WTC11 (cell line): Measurements from ENCODE around the gene TRIM65. TPM values are rescaled to one million over a fixed set of nuclear protein-coding genes. Genes with fewer than 3 reads are reported as not detected.

ENCODE experiments used
- ATAC-seq: fragments of 200-7000 bp; cut with Tn5 transposase; 2 replicates; pipeline ENCODE4 v1.10.0; 2021; ENCODE audit warnings: mild to moderate bottlenecking, moderate library complexity
- CTCF ChIA-PET: fragments of 300-600 bp; sonication (Branson Sonifier 250); formaldehyde crosslinking; loops from one replicate; lab custom pipeline; 2021; ENCODE audit warnings: antibody characterized with exemption; lab: Charles Lee
- POLR2A ChIA-PET: fragments of 350-600 bp; sonication (Branson Sonifier 250); formaldehyde crosslinking; loops from one replicate; lab custom pipeline; 2021; ENCODE audit warnings: antibody characterized with exemption; lab: Charles Lee
- DNase-seq: peaks from one replicate; pipeline ENCODE4 v3.0.0; 2021; ENCODE audit warnings: low spot score
- H3K27ac Mint-ChIP-seq: 2 replicates; pipeline ENCODE4 v1.8.0; 2021; ENCODE audit warnings: mixed read lengths
- H3K27me3 Mint-ChIP-seq: 2 replicates; pipeline ENCODE4 v1.8.0; 2021; ENCODE audit warnings: low read depth, mild to moderate bottlenecking, moderate library complexity, mixed read lengths
- H3K36me3 Mint-ChIP-seq: 2 replicates; pipeline ENCODE4 v1.8.0; 2021; ENCODE audit warnings: mixed read lengths
- H3K4me1 Mint-ChIP-seq: 2 replicates; pipeline ENCODE4 v1.8.0; 2022; ENCODE audit warnings: mixed read lengths
- H3K4me3 Mint-ChIP-seq: 2 replicates; pipeline ENCODE4 v1.8.0; 2021; ENCODE audit warnings: mild to moderate bottlenecking, moderate library complexity, mixed read lengths
- H3K9me3 Mint-ChIP-seq: 2 replicates; pipeline ENCODE4 v1.8.0; 2021; ENCODE audit warnings: mixed read lengths
- AR ChIP-seq: fragments of 250-450 bp; sonication (Bioruptor Pico); IDR thresholded peaks from 2 replicates; pipeline ENCODE4 v1.9.0; 2021; ENCODE audit warnings: mild to moderate bottlenecking
- ELF4 ChIP-seq: sonication (generic); formaldehyde crosslinking; IDR thresholded peaks from 2 replicates; pipeline ENCODE4 v1.8.1; 2022; ENCODE audit warnings: low read depth, mild to moderate bottlenecking, moderate library complexity, missing genetic modification reagents
- ETV6 ChIP-seq: sonication (generic); formaldehyde crosslinking; IDR thresholded peaks from 2 replicates; pipeline ENCODE4 v1.8.1; 2022; ENCODE audit warnings: mild to moderate bottlenecking, missing genetic modification reagents
- FOXJ3 ChIP-seq: sonication (generic); formaldehyde crosslinking; IDR thresholded peaks from 2 replicates; pipeline ENCODE4 v1.9.0; 2021; ENCODE audit warnings: missing genetic modification reagents, mild to moderate bottlenecking, borderline replicate concordance
- FOXK1 ChIP-seq: sonication (generic); formaldehyde crosslinking; IDR thresholded peaks from 2 replicates; pipeline ENCODE4 v1.8.0; 2022; ENCODE audit warnings: mild to moderate bottlenecking, moderate library complexity, missing genetic modification reagents
- FOXP1 ChIP-seq: sonication (generic); formaldehyde crosslinking; IDR thresholded peaks from 2 replicates; pipeline ENCODE4 v1.8.0; 2022; ENCODE audit warnings: missing genetic modification reagents, mild to moderate bottlenecking, moderate library complexity, borderline replicate concordance
- FOXP4 ChIP-seq: sonication (generic); formaldehyde crosslinking; IDR thresholded peaks from 2 replicates; pipeline ENCODE4 v1.8.0; 2022; ENCODE audit warnings: mild to moderate bottlenecking, missing genetic modification reagents
- NR2C2 ChIP-seq: sonication (generic); formaldehyde crosslinking; IDR thresholded peaks from 2 replicates; pipeline ENCODE4 v1.8.0; 2022; ENCODE audit warnings: mild to moderate bottlenecking, missing genetic modification reagents
- OVOL2 ChIP-seq: fragments of 250-450 bp; sonication (Bioruptor Pico); IDR thresholded peaks from 2 replicates; pipeline ENCODE4 v1.9.0; 2021; ENCODE audit warnings: mild to moderate bottlenecking, borderline replicate concordance
- PRRX2 ChIP-seq: fragments of 250-450 bp; sonication (Bioruptor Pico); IDR thresholded peaks from 2 replicates; pipeline ENCODE4 v1.8.0; 2021; ENCODE audit warnings: mild to moderate bottlenecking
- TEAD4 ChIP-seq: sonication (generic); formaldehyde crosslinking; IDR thresholded peaks from 2 replicates; pipeline ENCODE4 v1.8.0; 2022; ENCODE audit warnings: mild to moderate bottlenecking, missing genetic modification reagents
- ZBTB21 ChIP-seq: sonication (generic); formaldehyde crosslinking; IDR thresholded peaks from 2 replicates; pipeline ENCODE4 v1.8.1; 2023; ENCODE audit warnings: mild to moderate bottlenecking, missing genetic modification reagents, borderline replicate concordance
- ZNF121 ChIP-seq: sonication (generic); formaldehyde crosslinking; IDR thresholded peaks from 2 replicates; pipeline ENCODE4 v1.8.0; 2023; ENCODE audit warnings: missing genetic modification reagents
- ZNF219 ChIP-seq: sonication (generic); formaldehyde crosslinking; IDR thresholded peaks from 2 replicates; pipeline ENCODE4 v1.8.0; 2023; ENCODE audit warnings: missing genetic modification reagents, mild to moderate bottlenecking, borderline replicate concordance
- ZNF281 ChIP-seq: sonication (generic); formaldehyde crosslinking; IDR thresholded peaks from 2 replicates; pipeline ENCODE4 v1.8.0; 2023; ENCODE audit warnings: mild to moderate bottlenecking, missing genetic modification reagents
- ZNF317 ChIP-seq: sonication (generic); formaldehyde crosslinking; IDR thresholded peaks from 2 replicates; pipeline ENCODE4 v1.8.1; 2023; ENCODE audit warnings: low read depth, mild to moderate bottlenecking, moderate library complexity, missing genetic modification reagents, borderline replicate concordance
- ZNF416 ChIP-seq: fragments of 250-450 bp; sonication (Bioruptor Pico); IDR thresholded peaks from 2 replicates; pipeline ENCODE4 v1.9.0; 2021; ENCODE audit warnings: mild to moderate bottlenecking, inconsistent platforms
- ZNF423 ChIP-seq: fragments of 250-450 bp; sonication (Bioruptor Pico); IDR thresholded peaks from 2 replicates; pipeline ENCODE4 v2.1.2; 2022; ENCODE audit warnings: mild to moderate bottlenecking, moderate library complexity
- total RNA-seq: library from RNA; stranded (reverse); gene quantifications from 3 replicates; pipeline ENCODE4 v1.2.3, GENCODE V29; 2021
- TF ChIP-seq, protein P1 (sequence below): sonication (generic); formaldehyde crosslinking; conservative IDR thresholded peaks from 2 replicates; pipeline ENCODE4 v1.8.1; 2022; ENCODE audit warnings: mild to moderate bottlenecking, missing genetic modification reagents
- TF ChIP-seq, protein P2 (sequence below): sonication (generic); formaldehyde crosslinking; IDR thresholded peaks from 2 replicates; pipeline ENCODE4 v1.8.0; 2023; ENCODE audit warnings: missing genetic modification reagents
- TF ChIP-seq, protein P3 (sequence below): sonication (generic); formaldehyde crosslinking; IDR thresholded peaks from 2 replicates; pipeline ENCODE4 v1.8.1; 2023; ENCODE audit warnings: mild to moderate bottlenecking, missing genetic modification reagents

The TRIM65 gene
- total RNA-seq, 1 experiment from 2014 or later: 56.4 TPM

DNA sequence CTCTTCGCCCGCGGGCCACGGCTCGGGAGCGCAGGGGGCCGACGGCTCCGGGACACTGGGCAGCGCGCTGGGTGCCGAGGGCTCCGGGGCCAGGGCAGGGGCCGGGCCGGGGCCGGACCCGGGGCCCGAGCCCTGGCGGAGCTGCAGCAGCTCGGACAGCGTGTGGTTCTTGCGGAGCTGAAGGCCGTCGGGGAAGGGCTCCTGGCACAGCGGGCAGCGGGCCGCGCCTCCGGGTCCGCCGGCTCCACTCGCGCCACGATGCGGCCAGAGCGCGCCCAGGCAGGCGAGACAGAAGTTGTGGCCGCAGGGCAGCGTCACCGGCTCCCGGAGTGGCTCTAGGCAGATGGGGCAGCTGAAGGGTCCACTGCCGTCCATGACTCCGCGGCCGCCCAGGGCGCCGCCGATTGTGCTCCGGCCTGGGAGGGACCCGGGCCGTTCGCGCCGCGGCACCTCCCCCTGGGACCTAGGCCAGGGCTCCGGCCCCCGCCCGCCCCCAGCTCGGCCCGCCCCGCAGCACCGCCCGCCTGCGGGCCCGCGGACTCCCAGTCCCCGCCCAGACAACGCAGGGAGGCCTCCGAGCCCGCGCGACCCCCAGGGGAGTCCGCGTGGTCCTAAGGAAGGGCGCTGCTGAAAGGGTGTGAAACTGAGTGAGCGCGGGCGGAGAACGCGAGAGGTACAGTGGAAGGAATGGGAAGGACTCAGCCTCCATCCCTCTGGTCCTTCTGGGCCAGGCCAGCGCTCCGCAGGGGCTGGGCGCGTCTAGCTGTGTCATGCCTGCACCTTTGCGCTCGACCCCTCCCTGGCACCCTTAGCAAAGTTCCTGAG is 18.4 kb downstream of the TRIM65 start, which contains the start of gene TRIM47 (continued):
- TF ChIP-seq ZNF416 (CRISPR knock-in tag): no peak
- no peak for TF ChIP-seq AR (CRISPR knock-in tag)
- TF ChIP-seq NR2C2 (CRISPR knock-in tag): no peak

GRCh38 chr17:75877752-75878173 is 19.0 kb downstream of the TRIM65 start:
- no peaks in the 10 kb centered on the region for H3K36me3 Mint-ChIP-seq
- peak; percentile 81 for DNase-seq
- peaks cover 39% of the 10 kb centered on the region for H3K27me3 Mint-ChIP-seq
- H3K27ac Mint-ChIP-seq: no peak overlapping the region
- H3K9me3 Mint-ChIP-seq: no peaks in the 10 kb centered on the region
- POLR2A ChIA-PET: interaction anchor here (0.6 to 3.5 kb wide), 3 partner anchors 12 to 23 kb away, joined by 3 to 16 read pairs (median 4); partner anchors contain the start of gene WBP2
- peak overlapping the region; percentile 77 for H3K4me3 Mint-ChIP-seq
- peak; percentile 81 for ATAC-seq
- peaks cover 17% of the 10 kb centered on the region for H3K4me1 Mint-ChIP-seq
- CTCF ChIA-PET: interaction anchor here (0.5 to 6.1 kb wide), 27 partner anchors 8 to 421 kb away, joined by 3 to 71 read pairs (median 4); partner anchors contain the start of genes CDK3, MRPL38, TMEM94 and TRIM65
- TF ChIP-seq, protein P1, sequence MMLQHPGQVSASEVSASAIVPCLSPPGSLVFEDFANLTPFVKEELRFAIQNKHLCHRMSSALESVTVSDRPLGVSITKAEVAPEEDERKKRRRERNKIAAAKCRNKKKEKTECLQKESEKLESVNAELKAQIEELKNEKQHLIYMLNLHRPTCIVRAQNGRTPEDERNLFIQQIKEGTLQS (CRISPR knock-in tag): no peak
- TF ChIP-seq FOXP4 (CRISPR knock-in tag) (peak; percentile 80; the same call in 1 of the 2 replicates), ZNF416 (CRISPR knock-in tag) (no peak), ZBTB21 (CRISPR knock-in tag) (no peak), ELF4 (CRISPR knock-in tag) (no peak), FOXJ3 (CRISPR knock-in tag) (no peak), ZNF219 (CRISPR knock-in tag) (no peak), ZNF281 (no peak), PRRX2 (CRISPR knock-in tag) (no peak), ETV6 (CRISPR knock-in tag) (peak; percentile 36; the same call in 1 of the 2 replicates), ZNF121 (CRISPR knock-in tag) (peak; percentile 100), ZNF423 (no peak), ZNF317 (0 out of 2 replicates have a peak, but pooled peaks have one; percentile 15), OVOL2 (no peak), TEAD4 (CRISPR knock-in tag) (no peak), FOXK1 (CRISPR knock-in tag) (peak; percentile 30; the same call in 1 of the 2 replicates), FOXP1 (peak; percentile 85; the same call in 1 of the 2 replicates)
- TF ChIP-seq, protein P2, sequence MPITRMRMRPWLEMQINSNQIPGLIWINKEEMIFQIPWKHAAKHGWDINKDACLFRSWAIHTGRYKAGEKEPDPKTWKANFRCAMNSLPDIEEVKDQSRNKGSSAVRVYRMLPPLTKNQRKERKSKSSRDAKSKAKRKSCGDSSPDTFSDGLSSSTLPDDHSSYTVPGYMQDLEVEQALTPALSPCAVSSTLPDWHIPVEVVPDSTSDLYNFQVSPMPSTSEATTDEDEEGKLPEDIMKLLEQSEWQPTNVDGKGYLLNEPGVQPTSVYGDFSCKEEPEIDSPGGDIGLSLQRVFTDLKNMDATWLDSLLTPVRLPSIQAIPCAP (CRISPR knock-in tag): 0 out of 2 replicates have a peak, but pooled peaks have one; percentile 56
- TF ChIP-seq, protein P3, sequence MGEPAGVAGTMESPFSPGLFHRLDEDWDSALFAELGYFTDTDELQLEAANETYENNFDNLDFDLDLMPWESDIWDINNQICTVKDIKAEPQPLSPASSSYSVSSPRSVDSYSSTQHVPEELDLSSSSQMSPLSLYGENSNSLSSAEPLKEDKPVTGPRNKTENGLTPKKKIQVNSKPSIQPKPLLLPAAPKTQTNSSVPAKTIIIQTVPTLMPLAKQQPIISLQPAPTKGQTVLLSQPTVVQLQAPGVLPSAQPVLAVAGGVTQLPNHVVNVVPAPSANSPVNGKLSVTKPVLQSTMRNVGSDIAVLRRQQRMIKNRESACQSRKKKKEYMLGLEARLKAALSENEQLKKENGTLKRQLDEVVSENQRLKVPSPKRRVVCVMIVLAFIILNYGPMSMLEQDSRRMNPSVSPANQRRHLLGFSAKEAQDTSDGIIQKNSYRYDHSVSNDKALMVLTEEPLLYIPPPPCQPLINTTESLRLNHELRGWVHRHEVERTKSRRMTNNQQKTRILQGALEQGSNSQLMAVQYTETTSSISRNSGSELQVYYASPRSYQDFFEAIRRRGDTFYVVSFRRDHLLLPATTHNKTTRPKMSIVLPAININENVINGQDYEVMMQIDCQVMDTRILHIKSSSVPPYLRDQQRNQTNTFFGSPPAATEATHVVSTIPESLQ (CRISPR knock-in tag): no peak
